LNCAP (cell line): Measurements from ENCODE around the gene CDCP1.

Source experiments
- CTCF ChIP-seq: fragments of 450-650 bp; IDR thresholded peaks from 2 replicates; pipeline ENCODE4 v1.5.1; 2017; ENCODE audit warnings: mild to moderate bottlenecking

The CDCP1 gene

GRCh38 chr3:45185461-45185860 is 39.3 kb upstream of the CDCP1 start:
- no peak for TF ChIP-seq CTCF

GRCh38 chr3:45185052-45185451 is 38.9 kb upstream of the CDCP1 start:
- no peak for TF ChIP-seq CTCF

- no peak for TF ChIP-seq CTCF
These were observed 37.7 kb upstream of the CDCP1 start for GRCh38 chr3:45183872-45184262.

GRCh38 chr3:45182915-45183871 is 37.0 kb upstream of the CDCP1 start:
- TF ChIP-seq CTCF, result no peak

GRCh38 chr3:45181496-45181895 is 35.3 kb upstream of the CDCP1 start:
- no peak for TF ChIP-seq CTCF

GRCh38 chr3:45180899-45181298 is 34.7 kb upstream of the CDCP1 start:
- TF ChIP-seq CTCF, result no peak

GRCh38 chr3:45180051-45180450 is 33.9 kb upstream of the CDCP1 start:
- no peak for TF ChIP-seq CTCF

- TF ChIP-seq CTCF, result no peak
These were observed 33.0 kb upstream of the CDCP1 start for GRCh38 chr3:45179163-45179562.
